AG08395 (cell line): ENCODE measurements around the gene NEURL4.
"Not testable (repeated sequence)": the region's sequence is repeated elsewhere in the genome, so short reads cannot be mapped to it uniquely, and the experiment has no call there.

Experiments used
- DNase-seq: peaks from one replicate; pipeline ENCODE4 v3.0.0; 2012; ENCODE audit warnings: mixed read lengths, low spot score

Gene NEURL4

GRCh38 chr17:7328840-7329373 lies at the start of gene NEURL4:
NEURL4 (minus strand) TSS chr17:7329335; CDS start chr17:7329312, 23 bp downstream.
- DNase-seq: no peak

GRCh38 chr17:7374353-7374752 lies 45.2 kb upstream of the NEURL4 start:
- no peak for DNase-seq

GRCh38 chr17:7370853-7371252 lies 41.7 kb upstream of the NEURL4 start:
- DNase-seq: no peak

DNA sequence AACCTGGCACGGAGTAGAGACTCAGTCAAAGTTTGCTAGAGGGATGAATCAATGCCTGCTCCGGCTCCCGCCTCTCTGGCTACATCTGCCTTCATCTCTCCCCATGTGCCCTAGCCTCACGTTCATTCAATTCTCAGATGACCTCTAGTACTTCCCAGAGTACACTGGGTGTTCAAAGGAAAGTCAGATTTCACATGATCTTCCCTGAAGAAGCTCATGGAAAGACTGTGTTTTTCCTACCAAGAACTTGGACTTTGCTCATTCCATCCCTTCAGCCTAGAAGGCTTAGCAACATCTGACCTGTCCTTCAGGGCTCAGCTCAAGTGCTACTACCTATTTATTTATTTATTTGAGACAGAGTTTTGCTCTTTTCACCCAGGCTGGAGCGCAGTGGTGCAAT lies 40.7 kb upstream of the NEURL4 start:
- no peak for DNase-seq

DNA sequence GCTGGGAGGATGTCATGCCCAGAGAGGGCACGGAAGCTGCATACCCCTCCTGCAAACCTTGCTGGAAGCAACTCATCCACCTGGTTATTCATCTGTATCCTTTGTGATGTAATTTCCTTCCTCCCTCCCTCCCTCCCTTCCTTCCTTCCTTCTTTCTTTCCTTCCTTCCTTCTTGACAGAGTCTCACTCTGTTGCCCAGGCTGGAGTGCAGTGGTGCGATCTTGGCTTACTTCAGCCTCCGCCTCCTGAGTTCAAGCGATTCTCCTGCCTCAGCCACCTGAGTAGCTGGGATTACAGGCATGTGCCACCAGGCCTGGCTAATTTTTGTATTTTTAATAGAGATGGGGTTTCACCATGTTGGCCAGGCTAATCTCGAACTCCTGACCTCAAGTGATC lies 39.5 kb upstream of the NEURL4 start:
- DNase-seq: not testable (repeated sequence)

DNA sequence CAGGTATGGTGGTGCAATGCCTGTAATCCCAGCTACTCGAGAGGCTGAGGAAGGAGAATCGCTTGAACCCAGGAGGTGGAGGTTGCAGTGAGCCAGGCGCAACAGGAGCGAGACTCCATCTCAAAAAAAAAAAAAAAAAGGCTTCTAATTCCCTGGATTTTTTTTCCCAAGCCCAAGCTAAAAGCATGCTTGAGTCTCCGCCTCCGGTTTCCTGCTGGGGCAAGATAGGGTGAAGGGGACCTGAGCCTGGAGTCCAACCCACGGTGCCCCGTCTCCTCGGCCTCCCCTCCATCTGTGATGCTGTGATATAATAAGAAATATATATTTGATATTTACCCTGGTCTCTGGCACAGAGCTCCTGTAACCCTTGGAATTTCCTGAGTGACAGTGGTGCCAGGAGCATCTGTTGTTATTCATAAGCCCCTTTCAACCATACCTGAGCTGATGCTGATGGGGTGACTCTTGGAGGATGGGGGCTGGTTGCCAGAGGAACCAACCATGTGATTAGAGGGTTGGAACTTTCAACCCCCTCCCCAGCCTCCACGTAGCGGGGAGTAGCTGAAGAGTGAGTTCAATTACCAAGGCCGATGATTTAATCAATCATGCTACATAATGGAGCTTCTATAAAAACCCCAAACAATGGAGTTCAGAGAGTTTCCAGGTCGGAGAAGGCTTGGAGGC lies 38.9 kb upstream of the NEURL4 start:
- DNase-seq: no peak

DNA sequence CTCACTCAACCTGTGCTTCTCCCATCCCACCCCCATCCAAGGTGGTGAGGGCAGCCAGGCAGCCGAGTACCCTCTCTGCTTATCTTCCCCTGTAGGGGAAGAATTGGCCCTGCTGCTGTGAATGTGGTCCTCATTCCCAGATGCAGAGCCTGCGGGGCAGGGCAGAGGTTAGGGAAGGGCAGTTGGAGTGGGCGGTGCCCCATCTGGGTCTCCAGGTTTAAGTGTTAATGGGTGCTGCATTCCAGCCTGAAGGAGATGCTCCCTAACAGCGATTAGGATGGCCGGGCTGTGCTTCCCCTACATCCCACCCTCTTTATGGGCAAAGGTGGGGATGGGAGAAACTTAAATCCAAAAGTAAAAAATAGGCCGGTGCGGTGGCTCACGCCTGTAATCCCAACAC lies 37.9 kb upstream of the NEURL4 start:
- DNase-seq: no peak

DNA sequence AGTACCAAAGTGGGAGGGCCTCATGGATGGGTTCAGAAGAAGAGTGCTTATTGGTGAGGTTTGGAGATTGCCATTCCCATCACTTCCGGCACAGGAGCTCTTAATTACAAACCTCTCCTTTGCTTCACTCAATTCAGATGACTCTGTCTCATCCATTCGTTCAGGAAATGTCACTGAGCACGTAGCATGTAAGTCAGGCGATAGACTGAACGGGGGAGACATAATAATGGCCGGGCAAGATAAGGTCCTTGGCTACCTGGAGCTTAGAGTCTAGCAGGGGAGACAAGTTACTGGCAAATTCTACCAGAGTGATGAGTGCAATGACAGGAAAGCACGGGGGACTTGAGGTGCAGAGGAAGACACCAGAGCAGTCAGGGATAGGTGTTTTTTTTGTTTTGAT lies 36.8 kb upstream of the NEURL4 start:
- DNase-seq: not testable (repeated sequence)

DNA sequence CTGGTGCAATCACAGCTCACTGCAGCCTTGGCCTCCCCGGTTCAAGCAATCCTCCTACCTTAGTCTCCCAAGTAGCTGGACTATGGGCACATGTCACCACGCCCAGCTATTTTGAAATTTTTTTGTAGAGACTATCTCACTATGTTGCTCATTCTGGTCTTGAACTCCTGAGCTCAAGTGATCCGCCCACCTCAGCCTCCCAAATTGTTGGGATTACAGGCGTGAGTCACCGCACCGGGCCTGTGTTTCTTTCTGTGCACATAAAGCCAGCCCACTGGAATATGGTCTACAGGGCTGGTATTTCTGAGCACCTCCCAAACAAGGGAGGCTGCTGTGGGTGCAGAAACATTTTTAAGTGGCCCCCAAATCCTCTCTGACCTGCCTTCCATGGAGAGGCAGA lies 34.2 kb upstream of the NEURL4 start:
- no peak for DNase-seq

DNA sequence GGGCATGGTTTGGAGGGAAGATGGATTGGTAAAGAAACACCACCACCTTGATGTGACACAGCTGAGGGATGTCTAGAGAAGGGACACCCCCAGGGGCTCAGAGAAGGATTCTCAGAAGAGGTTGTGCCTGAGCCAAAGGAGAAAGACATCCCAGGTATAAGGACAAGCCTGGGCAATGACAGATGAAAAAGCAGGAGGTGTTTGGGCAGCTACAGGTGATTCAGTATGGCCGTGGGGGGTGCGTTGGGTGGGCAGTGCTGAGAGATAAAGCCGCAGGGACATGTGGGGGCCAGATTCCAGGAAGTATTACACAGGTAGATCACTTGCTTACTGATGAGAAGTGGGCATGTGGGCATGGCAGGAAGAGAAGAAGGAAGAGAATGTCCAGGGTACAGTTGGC lies 32.8 kb upstream of the NEURL4 start:
- DNase-seq: no peak

GRCh38 chr17:7357381-7357780 lies 28.2 kb upstream of the NEURL4 start:
- DNase-seq: no peak

DNA sequence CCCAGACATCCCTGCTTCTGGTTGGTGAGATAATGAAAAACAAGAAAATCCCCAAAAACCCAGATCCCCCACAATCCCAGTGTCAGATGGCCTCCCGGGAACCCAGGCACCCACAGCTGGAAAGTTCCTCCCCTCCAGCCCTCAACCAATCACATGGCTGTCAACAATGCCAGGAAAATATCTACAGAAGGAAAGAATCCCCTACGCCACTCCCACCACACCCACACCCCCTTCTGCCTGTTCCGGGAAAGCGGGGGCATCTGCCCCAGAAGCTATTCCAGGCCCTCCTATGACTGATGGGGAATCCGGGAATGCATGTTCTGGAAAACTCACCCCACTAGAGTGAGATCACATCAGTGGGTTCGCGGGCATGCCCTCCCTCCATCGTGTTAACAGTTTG lies 27.6 kb upstream of the NEURL4 start:
- no peak for DNase-seq

DNA sequence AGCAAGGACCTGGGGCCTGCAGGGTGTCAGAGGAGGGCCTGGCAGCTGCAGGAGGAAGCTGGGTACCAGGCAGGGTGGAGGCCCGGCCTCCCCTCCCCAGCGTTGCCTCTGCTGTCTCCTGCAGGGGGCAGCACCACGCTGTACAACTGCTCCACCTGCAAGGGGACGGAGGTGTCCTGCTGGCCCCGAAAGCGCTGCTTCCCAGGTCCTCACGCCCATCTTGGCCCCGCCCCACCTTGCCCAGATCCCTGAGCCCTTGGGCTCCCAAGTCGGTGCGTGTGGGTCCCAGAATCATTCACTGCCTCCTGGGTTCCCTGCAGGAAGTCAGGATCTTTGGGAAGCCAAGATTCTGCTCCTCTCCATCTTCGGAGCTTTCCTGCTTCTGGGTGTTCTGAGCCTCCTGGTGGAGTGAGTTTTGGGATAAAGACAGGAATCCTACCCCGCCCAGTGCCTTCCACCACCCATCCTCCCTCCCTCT lies 27.0 kb upstream of the NEURL4 start:
- DNase-seq: peak; percentile 70

GRCh38 chr17:7355573-7355972 lies 26.4 kb upstream of the NEURL4 start:
- DNase-seq: no peak

- DNase-seq: peak; percentile 32
Measured at GRCh38 chr17:7355053-7355452, 25.9 kb upstream of the NEURL4 start, which contains the start of gene TMEM95. TMEM95 (plus strand) TSS chr17:7355156; CDS start chr17:7355205, 49 bp downstream.

DNA sequence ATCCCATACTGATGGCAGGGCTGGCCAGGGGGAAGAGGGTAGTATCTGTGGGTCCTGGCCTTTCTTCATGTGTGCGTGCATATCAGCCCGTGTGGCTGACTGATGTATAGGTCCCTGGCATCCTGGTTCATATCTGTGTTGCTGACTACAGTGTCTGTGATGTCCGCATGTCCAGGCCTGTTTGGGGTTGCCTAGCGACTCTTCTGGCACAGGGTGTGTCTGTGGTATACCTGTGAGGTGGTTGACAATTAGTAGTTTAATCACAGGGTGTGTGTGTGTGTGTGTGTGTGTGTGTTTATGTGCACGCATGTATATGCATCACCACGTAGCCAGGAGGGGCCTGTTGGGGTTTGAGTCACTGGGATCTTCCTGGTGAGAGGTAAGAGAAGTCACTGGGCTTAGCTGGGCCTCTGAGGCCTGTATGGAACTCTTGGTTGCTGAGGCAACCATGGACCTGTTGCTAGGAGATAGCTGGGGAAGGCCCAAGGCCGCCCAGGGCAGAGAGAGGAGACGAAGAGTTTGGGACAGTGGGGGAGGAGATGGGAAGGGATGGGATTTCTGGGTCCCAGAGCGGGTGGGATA lies 25.2 kb upstream of the NEURL4 start:
- peak; percentile 17 for DNase-seq

DNA sequence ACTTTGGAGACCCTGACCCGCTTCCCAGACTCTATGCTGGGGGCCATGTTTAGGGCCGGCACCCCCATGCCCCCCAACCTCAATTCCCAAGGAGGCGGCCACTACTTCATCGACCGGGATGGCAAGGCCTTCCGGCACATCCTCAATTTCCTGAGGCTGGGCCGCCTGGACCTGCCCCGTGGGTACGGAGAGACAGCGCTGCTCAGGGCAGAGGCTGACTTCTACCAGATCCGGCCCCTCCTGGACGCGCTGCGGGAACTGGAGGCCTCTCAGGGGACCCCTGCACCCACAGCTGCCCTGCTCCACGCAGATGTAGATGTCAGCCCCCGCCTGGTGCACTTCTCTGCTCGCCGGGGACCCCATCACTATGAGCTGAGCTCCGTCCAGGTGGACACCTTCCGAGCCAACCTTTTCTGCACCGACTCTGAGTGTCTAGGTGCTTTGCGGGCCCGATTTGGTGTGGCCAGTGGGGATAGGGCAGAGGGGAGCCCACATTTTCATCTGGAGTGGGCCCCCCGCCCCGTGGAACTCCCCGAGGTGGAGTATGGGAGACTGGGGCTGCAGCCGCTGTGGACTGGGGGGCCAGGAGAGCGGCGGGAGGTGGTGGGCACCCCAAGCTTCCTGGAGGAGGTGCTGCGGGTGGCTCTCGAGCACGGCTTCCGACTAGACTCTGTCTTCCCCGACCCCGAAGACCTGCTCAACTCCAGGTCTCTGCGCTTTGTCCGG lies 23.9 kb upstream of the NEURL4 start:
- no peak for DNase-seq

- no peak for DNase-seq
Measured at GRCh38 chr17:7352503-7352889, 23.4 kb upstream of the NEURL4 start.

DNA sequence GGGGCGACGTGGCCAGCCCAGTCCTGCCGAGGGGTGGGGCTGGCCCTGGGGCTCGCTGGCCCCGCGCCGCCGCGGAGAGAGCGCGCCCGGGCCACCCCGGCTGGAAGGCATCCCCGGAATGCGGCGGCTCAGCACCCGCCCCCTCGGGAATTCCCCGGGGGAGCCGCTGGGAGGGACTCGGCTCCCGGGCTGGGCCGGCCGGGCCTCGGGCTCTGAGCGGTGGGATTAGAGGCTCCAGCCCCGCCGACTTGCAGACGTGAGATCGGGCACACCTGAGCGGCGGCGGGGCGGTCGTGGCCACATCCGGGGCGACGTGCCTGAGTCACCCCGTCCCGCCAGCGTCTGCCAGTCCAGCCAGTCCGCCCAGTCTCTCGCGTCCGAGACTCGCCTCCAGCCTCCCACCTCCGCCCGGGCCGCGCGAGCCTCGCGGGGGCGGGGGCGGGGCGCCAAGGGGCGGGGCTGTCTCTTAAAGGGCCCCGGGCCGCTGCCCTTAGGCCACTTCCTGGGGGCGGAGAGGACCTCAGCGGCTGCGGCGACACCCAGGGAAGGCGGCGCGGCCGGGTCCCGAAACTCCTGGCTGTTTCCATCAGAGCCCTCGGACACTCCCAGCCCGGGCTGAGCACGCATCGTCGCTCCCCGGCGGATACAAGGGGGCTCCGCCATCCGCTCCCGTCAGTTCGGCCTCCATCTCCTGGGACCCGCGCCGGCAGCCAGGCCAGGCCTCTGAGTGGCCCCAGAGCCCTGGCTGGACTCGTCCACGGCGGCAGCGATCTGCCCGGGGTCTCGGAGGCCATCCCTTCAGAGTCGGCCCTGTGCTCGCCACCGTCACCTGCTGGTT lies 22.7 kb upstream of the NEURL4 start, which contains the start of gene KCTD11:
TSS of gene KCTD11 (plus strand) at position 498 of the 838 bp plus-strand sequence.
- DNase-seq: peak; percentile 96

- DNase-seq: peak; percentile 27
Measured at GRCh38 chr17:7348478-7349242, 19.5 kb upstream of the NEURL4 start.
